ENCODE results near the gene INSYN2B.

The INSYN2B gene

GRCh38 chr5:169922474-169922873 lies 57.8 kb downstream of the INSYN2B start:
- no peak for DNase-seq

GRCh38 chr5:169921949-169922348 lies 58.3 kb downstream of the INSYN2B start:
- DNase-seq: no peak

GRCh38 chr5:169921384-169921783 lies 58.9 kb downstream of the INSYN2B start:
- DNase-seq: no peak

- DNase-seq: no peak
Observed at GRCh38 chr5:169920474-169920873, 59.8 kb downstream of the INSYN2B start.

GRCh38 chr5:169918228-169918627 lies 62.1 kb downstream of the INSYN2B start:
- DNase-seq: no peak

- DNase-seq: no peak
Observed at GRCh38 chr5:169917500-169917899, 62.8 kb downstream of the INSYN2B start.

GRCh38 chr5:169914766-169915165 lies 65.5 kb downstream of the INSYN2B start:
- DNase-seq: no peak

- DNase-seq: no peak
Observed at GRCh38 chr5:169913479-169913878, 66.8 kb downstream of the INSYN2B start.

GRCh38 chr5:169911448-169912212 lies 68.7 kb downstream of the INSYN2B start:
- DNase-seq: no peak

GRCh38 chr5:169910393-169910792 lies 69.9 kb downstream of the INSYN2B start:
- no peak for DNase-seq

GRCh38 chr5:169909945-169910344 lies 70.3 kb downstream of the INSYN2B start:
- no peak for DNase-seq

- DNase-seq: no peak
Observed at GRCh38 chr5:169908864-169909263, 71.4 kb downstream of the INSYN2B start.

GRCh38 chr5:169906745-169907649 lies 73.3 kb downstream of the INSYN2B start:
- no peak for DNase-seq

GRCh38 chr5:169905017-169905416 lies 75.3 kb downstream of the INSYN2B start:
- DNase-seq: no peak

- DNase-seq: no peak
Observed at GRCh38 chr5:169904508-169904907, 75.8 kb downstream of the INSYN2B start.

- no peak for DNase-seq
Observed at GRCh38 chr5:169904059-169904458, 76.2 kb downstream of the INSYN2B start.

GRCh38 chr5:169901896-169902295 lies 78.4 kb downstream of the INSYN2B start:
- no peak for DNase-seq

GRCh38 chr5:169897481-169897880 lies 82.8 kb downstream of the INSYN2B start:
- DNase-seq: no peak

GRCh38 chr5:169895926-169896325 lies 84.4 kb downstream of the INSYN2B start:
- no peak for DNase-seq

GRCh38 chr5:169893571-169893970 lies 86.7 kb downstream of the INSYN2B start:
- DNase-seq: no peak

GRCh38 chr5:169893010-169893409 lies 87.3 kb downstream of the INSYN2B start:
- DNase-seq: no peak

- no peak for DNase-seq
Observed at GRCh38 chr5:169889572-169889971, 90.7 kb downstream of the INSYN2B start.

- no peak for DNase-seq
Observed at GRCh38 chr5:169886677-169887076, 93.6 kb downstream of the INSYN2B start.

GRCh38 chr5:169886033-169886432 lies 94.3 kb downstream of the INSYN2B start:
- DNase-seq: no peak

Measured in CD4-positive, alpha-beta T cell treated with Interleukin-17A for 1 hour (primary cell).